ENCODE data around the gene IL31RA.

IL31RA gene

DNA sequence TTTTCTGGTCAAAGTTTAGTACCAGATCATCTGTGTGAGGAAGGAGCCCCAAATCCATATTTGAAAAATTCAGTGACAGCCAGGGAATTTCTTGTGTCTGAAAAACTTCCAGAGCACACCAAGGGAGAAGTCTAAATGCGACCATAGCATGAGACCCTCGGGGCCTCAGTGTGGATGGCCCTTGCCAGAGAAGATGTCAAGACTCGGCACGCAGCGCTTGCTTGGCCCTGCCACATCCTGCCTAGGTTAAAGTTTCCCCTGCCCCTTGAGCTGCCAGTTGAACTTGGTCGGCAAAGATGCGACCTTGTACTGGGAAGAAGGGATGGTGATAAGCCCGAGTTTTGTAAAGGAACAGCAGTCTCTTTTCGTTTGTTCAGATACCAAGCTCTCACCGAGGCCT lies 65.8 kb downstream of the IL31RA start:
- no peak for TF ChIP-seq CTCF (conservative IDR thresholded peaks at IDR 0.05; ENCODE audit: low read length)
- TF ChIP-seq EZH2phosphoT487 (IDR thresholded peaks at IDR 0.05; ENCODE audit: borderline replicate concordance): no peak
- Histone ChIP-seq H4K20me1 (ENCODE audit: insufficient read depth, low read length, poor library complexity, severe bottlenecking) (no peaks in the 10 kb centered on the region), H3K4me3 (ENCODE audit: low read length, poor library complexity, severe bottlenecking) (no peak overlapping the region)

DNA sequence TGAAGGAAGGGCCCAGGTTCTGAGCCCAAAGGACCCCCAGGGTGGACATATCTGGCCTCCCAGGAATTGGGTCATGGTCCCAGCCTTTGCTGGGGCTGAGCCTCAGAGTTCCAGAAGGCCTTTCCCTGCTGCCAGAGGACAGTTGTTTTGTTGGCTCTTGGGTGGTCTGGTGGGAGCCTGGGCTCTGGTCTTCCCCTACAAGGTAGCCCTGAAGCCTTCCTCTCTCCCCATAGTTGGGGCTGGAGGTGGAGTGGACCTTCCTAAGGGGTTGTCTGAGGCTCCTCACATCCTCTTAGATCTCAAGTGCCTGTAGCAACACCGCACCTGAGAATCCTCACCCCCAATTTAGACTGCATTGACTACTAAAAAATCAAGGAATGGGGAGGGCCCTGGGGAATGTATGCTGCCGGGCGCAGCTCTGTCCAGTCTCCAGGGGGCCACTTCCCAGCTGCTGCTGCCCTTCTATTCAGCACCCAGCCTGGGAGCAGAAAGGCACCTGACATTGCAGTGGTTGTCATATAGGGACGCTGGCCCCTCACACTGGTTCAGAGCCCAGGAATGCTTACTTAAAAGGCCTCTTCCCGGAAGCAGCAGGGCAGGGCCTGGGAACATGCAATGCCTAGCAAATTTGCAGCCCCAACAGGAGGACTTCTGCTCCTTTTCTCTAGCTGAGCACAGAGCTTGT lies 66.4 kb downstream of the IL31RA start:
- Histone ChIP-seq H3K4me1 (ENCODE audit: insufficient read depth, low read length, poor library complexity, severe bottlenecking) (peaks cover 9% of the 10 kb centered on the region), H3K79me2 (ENCODE audit: insufficient read depth, low read length) (no peaks in the 10 kb centered on the region), H3K4me3 (ENCODE audit: low read length, poor library complexity, severe bottlenecking) (no peak overlapping the region), H3K9ac (ENCODE audit: low read depth, low read length, poor library complexity, severe bottlenecking) (no peak overlapping the region), H2AFZ (ENCODE audit: low read length) (no peak overlapping the region), H3K9me3 (ENCODE audit: insufficient read depth, low read depth, low read length) (no peaks in the 10 kb centered on the region), H3K9me2 (replicated peaks; ENCODE audit: low read depth, low read length) (no peaks in the 10 kb centered on the region), H3K27me3 (ENCODE audit: insufficient read depth, low read length, poor library complexity, severe bottlenecking) (no peaks in the 10 kb centered on the region), H3K36me3 (ENCODE audit: insufficient read depth, low read length) (no peaks in the 10 kb centered on the region), H3F3A (ENCODE audit: low read depth) (no peaks in the 10 kb centered on the region), H4K20me1 (ENCODE audit: insufficient read depth, low read length, poor library complexity, severe bottlenecking) (no peaks in the 10 kb centered on the region), H3K4me2 (ENCODE audit: low read depth, low read length, poor library complexity, severe bottlenecking) (no peak overlapping the region)
- no peak for TF ChIP-seq EZH2phosphoT487 (IDR thresholded peaks at IDR 0.05; ENCODE audit: borderline replicate concordance)
- TF ChIP-seq CTCF (conservative IDR thresholded peaks at IDR 0.05; ENCODE audit: low read length): no peak

More for the DNA sequence above, 65.8 kb downstream of the IL31RA start:
- H3K4me1 ChIP-seq (ENCODE audit: insufficient read depth, low read length, poor library complexity, severe bottlenecking): peaks cover 9% of the 10 kb centered on the region
- H3F3A ChIP-seq (ENCODE audit: low read depth): no peaks in the 10 kb centered on the region
- no peaks in the 10 kb centered on the region for H3K9me3 ChIP-seq (ENCODE audit: insufficient read depth, low read depth, low read length)
- H3K79me2 ChIP-seq (ENCODE audit: insufficient read depth, low read length): no peaks in the 10 kb centered on the region
- H3K36me3 ChIP-seq (ENCODE audit: insufficient read depth, low read length): no peaks in the 10 kb centered on the region
- no peaks in the 10 kb centered on the region for H3K27me3 ChIP-seq (ENCODE audit: insufficient read depth, low read length, poor library complexity, severe bottlenecking)
- no peak overlapping the region for H3K4me2 ChIP-seq (ENCODE audit: low read depth, low read length, poor library complexity, severe bottlenecking)
- no peaks in the 10 kb centered on the region for H3K9me2 ChIP-seq (replicated peaks; ENCODE audit: low read depth, low read length)
- no peak overlapping the region for H2AFZ ChIP-seq (ENCODE audit: low read length)
- H3K9ac ChIP-seq (ENCODE audit: low read depth, low read length, poor library complexity, severe bottlenecking): no peak overlapping the region

GRCh38 chr5:55918087-55919035 lies 67.2 kb downstream of the IL31RA start:
- Histone ChIP-seq H3K36me3 (ENCODE audit: insufficient read depth, low read length) (no peaks in the 10 kb centered on the region), H2AFZ (ENCODE audit: low read length) (no peak overlapping the region), H3K9me3 (ENCODE audit: insufficient read depth, low read depth, low read length) (no peaks in the 10 kb centered on the region), H3K79me2 (ENCODE audit: insufficient read depth, low read length) (no peaks in the 10 kb centered on the region), H3K4me2 (ENCODE audit: low read depth, low read length, poor library complexity, severe bottlenecking) (no peak overlapping the region), H3K4me1 (ENCODE audit: insufficient read depth, low read length, poor library complexity, severe bottlenecking) (peaks cover 9% of the 10 kb centered on the region), H3F3A (ENCODE audit: low read depth) (no peaks in the 10 kb centered on the region), H3K9me2 (replicated peaks; ENCODE audit: low read depth, low read length) (no peaks in the 10 kb centered on the region), H3K4me3 (ENCODE audit: low read length, poor library complexity, severe bottlenecking) (no peak overlapping the region), H3K27me3 (ENCODE audit: insufficient read depth, low read length, poor library complexity, severe bottlenecking) (no peaks in the 10 kb centered on the region), H3K9ac (ENCODE audit: low read depth, low read length, poor library complexity, severe bottlenecking) (no peak overlapping the region), H4K20me1 (ENCODE audit: insufficient read depth, low read length, poor library complexity, severe bottlenecking) (no peaks in the 10 kb centered on the region)
- TF ChIP-seq CTCF (conservative IDR thresholded peaks at IDR 0.05; ENCODE audit: low read length): no peak
- TF ChIP-seq EZH2phosphoT487 (IDR thresholded peaks at IDR 0.05; ENCODE audit: borderline replicate concordance): no peak
